ENCODE measurements around the gene APPL2.

GRCh38 chr12:105156260-105156659, 79.7 kb downstream of the APPL2 start:
- TF ChIP-seq CTCF (IDR thresholded peaks at IDR 0.05; ENCODE audit: poor library complexity, severe bottlenecking) (no peak), POLR2AphosphoS5 (IDR thresholded peaks at IDR 0.05) (no peak), EZH2 (IDR thresholded peaks at IDR 0.05; ENCODE audit: borderline replicate concordance, insufficient read depth, low read length, poor library complexity, severe bottlenecking) (no peak), SMC3 (conservative IDR thresholded peaks at IDR 0.05; ENCODE audit: poor library complexity) (no peak), EP300 (conservative IDR thresholded peaks at IDR 0.05; ENCODE audit: poor library complexity, severe bottlenecking) (no peak), TAF1 (IDR thresholded peaks at IDR 0.05; ENCODE audit: low read depth) (no peak), REST (IDR thresholded peaks at IDR 0.05; ENCODE audit: borderline replicate concordance) (no peak), RAD21 (conservative IDR thresholded peaks at IDR 0.05) (no peak)
